ENCODE data around the gene ALDH2.
"Not testable (repeated sequence)": the region's sequence is repeated elsewhere in the genome, so short reads cannot be mapped to it uniquely, and the experiment has no call there.

ALDH2 gene

GRCh38 chr12:111788178-111788654 lies 21.5 kb downstream of the ALDH2 start:
- DNase-seq (ENCODE audit: low read depth in 2 of 2) = no peak

- no peak for DNase-seq (ENCODE audit: low read depth in 2 of 2)
These were observed 23.0 kb downstream of the ALDH2 start for GRCh38 chr12:111789779-111790178.

DNA sequence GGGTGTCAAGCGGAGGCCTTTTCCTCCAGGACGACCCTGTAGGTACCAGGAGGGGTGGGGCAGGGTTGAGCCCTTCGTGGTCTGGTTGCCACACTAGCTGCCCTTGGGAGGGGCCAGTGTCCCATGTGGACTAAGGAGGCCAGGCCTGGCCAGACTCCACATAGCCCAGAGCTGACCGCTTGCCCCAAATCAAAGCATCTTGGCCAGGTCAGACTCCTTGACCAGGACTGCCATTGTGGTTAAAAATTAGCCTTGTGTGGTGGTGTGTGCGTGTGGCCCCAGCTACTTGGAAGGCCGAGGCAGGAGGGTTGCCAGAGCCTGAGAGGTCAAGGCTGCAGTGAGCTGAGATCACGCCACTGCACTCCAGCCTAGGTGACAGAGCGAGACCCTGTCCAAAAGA lies 24.8 kb downstream of the ALDH2 start:
- no peak for DNase-seq (ENCODE audit: low read depth in 2 of 2)

DNA sequence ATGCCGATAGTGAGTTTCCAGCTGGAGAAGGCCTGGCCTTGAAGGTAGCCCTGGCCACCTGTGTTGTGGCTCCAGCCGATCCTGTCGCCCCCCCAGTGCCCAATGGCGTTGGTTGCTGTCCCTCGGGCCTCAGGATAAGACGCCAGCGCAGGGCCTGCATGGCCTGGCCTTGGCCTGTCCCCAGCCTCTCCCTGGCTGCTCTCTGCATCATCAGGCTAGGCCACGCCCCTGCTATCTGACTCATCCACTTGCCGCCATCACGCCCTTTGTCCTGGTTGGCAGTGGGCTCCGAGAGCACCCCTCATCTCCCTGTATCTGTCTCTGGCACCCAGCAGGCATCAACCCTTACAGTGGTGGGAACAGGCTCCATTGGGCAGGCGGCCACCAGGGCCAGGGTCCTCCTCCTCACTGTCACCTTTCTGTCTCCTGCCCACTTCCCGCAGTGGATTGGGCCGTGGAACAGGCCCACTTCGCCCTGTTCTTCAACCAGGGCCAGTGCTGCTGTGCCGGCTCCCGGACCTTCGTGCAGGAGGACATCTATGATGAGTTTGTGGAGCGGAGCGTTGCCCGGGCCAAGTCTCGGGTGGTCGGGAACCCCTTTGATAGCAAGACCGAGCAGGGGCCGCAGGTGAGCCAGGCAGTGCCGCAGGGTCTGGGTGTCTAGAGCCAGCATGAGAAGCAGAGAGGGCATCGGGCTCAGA lies 25.6 kb downstream of the ALDH2 start:
- no peak for DNase-seq (ENCODE audit: low read depth in 2 of 2)

- no peak for DNase-seq (ENCODE audit: low read depth in 2 of 2)
These were observed 26.1 kb downstream of the ALDH2 start for GRCh38 chr12:111792856-111793235.

DNA sequence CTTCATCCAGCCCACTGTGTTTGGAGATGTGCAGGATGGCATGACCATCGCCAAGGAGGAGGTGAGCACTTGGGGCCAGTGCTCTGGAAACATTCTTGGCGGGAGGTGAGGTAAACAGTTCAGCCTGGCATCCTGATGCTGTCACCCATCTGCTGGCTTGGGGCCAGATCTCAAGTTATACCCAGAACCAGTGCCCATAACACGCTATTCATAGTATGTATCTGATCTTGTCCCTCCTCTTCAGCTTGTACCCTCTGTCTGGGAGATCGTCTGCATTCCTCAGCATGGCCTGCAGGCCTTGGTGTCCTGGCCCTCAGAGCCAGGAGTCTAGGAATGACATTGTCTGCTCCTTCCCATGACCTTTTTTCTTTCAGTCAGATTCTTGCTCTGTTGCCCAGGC lies 31.4 kb downstream of the ALDH2 start:
- no peak for DNase-seq (ENCODE audit: low read depth in 2 of 2)

GRCh38 chr12:111799758-111800157 lies 33.0 kb downstream of the ALDH2 start:
- DNase-seq (ENCODE audit: low read depth in 2 of 2) = no peak

GRCh38 chr12:111803038-111803626 lies 36.4 kb downstream of the ALDH2 start:
- no peak for DNase-seq (ENCODE audit: low read depth in 2 of 2)

GRCh38 chr12:111803851-111804250 lies 37.1 kb downstream of the ALDH2 start:
- DNase-seq (ENCODE audit: low read depth in 2 of 2) = no peak

GRCh38 chr12:111806304-111806703 lies 39.6 kb downstream of the ALDH2 start:
- no peak for DNase-seq (ENCODE audit: low read depth in 2 of 2)

DNA sequence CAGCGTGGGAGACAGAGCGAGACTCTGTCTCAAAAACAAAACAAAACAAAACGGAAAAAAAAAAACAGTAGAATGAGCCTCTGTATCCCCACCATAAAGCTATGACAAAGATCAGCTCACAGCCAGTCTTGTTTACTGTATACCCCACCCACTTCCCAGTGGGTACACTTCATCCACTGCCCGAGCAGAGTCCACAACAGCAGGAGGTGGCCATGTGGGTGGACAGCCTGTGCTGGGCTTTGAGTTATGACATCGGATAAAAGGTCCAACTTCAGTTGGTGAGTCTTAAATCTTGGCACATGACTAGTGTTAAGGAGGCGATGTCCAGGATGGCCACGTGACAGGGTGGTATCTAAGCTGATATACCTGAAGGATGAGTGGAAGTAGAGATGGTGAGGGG lies 40.5 kb downstream of the ALDH2 start:
- DNase-seq (ENCODE audit: low read depth in 2 of 2) = no peak

GRCh38 chr12:111812881-111813741 lies 46.4 kb downstream of the ALDH2 start:
- peak; percentile 17 to 33 for DNase-seq (ENCODE audit: low read depth in 2 of 2)

GRCh38 chr12:111816065-111816615 lies 49.4 kb downstream of the ALDH2 start:
- DNase-seq (ENCODE audit: low read depth in 2 of 2) = no peak

DNA sequence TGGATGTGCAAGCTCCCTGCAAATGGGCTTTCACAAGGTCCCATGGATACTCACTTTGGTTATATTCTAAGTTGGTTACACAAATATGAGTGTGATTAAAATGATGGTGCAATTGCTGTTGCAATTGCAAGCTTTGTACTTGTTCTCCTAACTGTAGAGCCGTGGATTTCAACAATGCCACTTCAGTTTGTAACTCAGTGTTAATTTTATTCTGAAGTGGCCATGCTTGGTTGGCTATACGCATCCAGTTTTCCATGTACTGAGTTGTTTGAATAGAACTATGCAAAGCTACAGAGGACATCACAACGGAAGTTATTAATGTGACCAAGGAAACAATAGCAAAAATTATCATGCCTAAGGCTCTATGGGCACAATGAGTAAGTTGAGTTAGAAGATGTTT lies 50.2 kb downstream of the ALDH2 start:
- not testable (repeated sequence) for DNase-seq (ENCODE audit: low read depth in 2 of 2)

DNA sequence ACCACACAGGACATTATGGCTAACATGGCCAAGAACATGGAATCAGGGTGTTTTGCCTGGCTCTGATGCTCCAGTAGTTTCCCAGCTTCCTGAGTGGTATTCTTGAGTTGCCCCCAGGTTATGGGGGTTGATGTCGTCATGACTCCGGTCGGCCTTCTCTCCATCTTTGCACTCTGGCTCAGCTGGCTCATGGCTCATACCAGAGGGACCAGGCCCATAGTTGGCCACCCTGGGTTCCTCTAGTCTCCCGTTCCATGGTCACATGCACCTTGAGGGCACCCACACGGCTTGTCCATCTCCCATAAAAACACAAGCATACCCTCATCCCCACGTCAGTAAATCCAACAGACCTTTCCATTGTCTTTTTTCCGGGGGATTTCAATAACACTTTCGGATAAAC lies 51.6 kb downstream of the ALDH2 start:
- DNase-seq (ENCODE audit: low read depth in 2 of 2) = no peak

- DNase-seq (ENCODE audit: low read depth in 2 of 2) = no peak
These were observed 52.7 kb downstream of the ALDH2 start for GRCh38 chr12:111819191-111820158.

- DNase-seq (ENCODE audit: low read depth in 2 of 2) = not testable (repeated sequence)
These were observed 54.1 kb downstream of the ALDH2 start for GRCh38 chr12:111820828-111821227.

DNA sequence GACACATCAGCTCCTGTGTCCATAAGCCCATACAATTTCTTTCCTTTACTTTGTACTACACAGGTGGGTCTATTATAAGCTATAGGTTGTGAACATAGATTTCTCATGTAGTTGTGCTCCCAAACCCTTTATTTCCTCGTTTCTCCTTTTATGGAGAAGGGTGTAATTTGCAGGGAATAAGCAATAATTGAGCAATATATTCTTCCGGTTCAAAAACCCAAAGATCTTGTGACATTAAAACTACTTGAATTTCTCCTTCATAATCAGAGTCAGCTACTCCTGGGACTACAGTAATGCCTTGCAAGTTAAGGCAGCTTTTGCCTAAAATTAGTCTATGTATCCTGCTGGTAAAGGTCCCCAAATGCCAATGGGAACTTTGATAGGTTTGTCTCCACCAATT lies 56.2 kb downstream of the ALDH2 start:
- no peak for DNase-seq (ENCODE audit: low read depth in 2 of 2)

- DNase-seq (ENCODE audit: low read depth in 2 of 2) = no peak
These were observed 57.2 kb downstream of the ALDH2 start for GRCh38 chr12:111823891-111824290.

DNA sequence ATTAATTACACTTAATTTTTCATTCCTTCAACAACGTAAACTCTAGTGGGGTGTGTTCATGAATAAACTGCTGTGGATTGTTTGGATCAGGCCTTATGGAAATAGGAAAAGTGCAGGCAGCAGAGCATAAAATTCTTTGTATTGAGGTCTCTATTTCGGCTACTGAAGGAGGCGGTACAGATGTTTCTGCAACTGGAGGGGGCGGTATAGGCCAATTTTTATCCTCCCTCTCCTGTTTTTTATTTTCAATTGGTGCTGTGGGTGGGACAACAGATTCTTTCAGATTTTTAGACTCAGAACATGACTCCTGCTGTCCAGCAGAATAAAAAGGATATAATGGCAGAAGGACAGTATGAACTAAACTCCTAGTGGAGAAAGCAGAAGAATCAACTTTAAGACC lies 57.6 kb downstream of the ALDH2 start:
- not testable (repeated sequence) for DNase-seq (ENCODE audit: low read depth in 2 of 2)

DNA sequence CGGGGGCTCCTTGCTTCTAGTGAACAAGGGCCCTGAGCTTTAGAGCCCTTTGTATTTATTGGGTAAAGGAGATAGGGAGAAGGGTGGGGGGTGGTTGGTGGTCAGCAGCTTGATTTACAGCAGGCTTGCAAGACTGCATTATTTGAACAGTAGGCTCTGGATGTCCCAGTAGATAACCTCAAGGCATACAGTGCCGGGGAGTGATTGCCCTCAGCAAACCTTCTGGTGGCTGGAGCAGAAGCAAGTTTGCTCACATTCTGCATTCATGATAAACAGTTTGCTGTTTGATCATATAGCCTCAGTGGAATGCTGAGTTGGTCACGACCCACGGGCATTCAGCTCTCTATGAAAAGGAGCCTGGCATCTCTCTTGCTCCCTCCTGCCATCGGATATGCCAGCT lies 58.8 kb downstream of the ALDH2 start:
- no peak for DNase-seq (ENCODE audit: low read depth in 2 of 2)

Measured in stimulated activated CD4-positive, alpha-beta T cell treated with anti-CD3 and anti-CD28 coated beads, Interleukin-1b, Interleukin-23, amount 100 ng/mL, for 1 hour (primary cell).